ENCODE data around the gene ENTPD1.

ENTPD1 gene

DNA sequence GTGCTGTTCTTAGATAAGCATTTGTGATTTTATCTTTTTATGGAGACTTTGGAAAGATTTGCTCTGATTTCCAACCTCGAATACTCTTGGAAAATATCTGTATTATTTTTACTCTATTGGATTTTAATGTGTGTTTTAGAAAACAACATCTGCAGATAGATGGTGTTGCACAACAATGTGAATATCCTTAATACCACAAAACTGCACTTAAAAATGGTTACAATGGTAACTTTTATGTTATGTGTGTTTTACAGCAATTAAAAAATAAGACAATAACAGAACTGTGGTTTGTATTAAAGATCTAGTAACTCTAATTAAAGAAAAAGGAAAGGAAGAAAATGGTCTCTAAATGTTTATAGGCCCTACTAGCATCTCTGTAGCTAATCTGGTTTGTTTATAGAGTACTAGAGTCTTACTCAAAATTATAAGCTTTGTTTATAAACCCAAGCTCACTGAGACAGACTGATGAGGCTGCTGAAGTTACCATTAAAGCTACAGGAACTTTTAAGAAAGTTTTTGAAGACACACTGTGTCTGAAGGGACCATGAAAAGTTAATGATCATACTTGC is 77.2 kb downstream of the ENTPD1 start:
- no peak for DNase-seq

- DNase-seq, result no peak
These were observed 78.4 kb downstream of the ENTPD1 start for GRCh38 chr10:95834406-95834805.

DNA sequence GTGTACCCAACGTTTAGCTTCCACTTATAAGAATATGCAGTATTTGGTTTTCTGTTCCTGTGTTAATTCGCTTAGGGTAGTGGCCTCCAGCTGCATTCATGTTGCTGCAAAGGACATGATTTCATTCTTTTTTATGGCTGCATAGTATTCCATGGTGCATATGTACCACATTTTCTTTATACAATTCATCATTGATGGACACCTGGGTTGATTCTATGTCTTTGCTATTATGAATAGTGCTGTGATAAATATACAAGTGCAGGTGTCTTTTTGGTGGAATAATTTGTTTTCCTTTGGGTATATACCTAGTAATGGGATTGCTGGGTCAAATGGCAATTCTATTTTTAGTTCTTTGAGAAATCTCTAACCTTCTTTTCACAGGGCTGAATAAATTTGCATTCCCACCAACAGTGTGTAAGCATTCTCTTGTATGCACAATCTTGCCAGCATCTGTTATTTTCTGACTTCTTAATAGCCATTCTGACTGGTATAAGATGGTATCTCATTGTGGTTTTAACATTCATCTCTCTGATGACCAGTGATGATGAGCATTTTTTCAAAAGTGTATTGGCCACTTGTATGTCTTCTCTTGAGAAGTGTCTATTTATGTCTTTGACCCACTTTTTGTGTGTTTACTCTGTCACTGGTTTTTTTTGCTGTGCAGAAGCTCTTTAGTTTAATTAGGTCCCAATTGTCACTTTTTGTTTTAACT is 79.3 kb downstream of the ENTPD1 start:
- DNase-seq, result no peak

- DNase-seq, result no peak
These were observed 79.9 kb downstream of the ENTPD1 start for GRCh38 chr10:95835911-95836310.

DNA sequence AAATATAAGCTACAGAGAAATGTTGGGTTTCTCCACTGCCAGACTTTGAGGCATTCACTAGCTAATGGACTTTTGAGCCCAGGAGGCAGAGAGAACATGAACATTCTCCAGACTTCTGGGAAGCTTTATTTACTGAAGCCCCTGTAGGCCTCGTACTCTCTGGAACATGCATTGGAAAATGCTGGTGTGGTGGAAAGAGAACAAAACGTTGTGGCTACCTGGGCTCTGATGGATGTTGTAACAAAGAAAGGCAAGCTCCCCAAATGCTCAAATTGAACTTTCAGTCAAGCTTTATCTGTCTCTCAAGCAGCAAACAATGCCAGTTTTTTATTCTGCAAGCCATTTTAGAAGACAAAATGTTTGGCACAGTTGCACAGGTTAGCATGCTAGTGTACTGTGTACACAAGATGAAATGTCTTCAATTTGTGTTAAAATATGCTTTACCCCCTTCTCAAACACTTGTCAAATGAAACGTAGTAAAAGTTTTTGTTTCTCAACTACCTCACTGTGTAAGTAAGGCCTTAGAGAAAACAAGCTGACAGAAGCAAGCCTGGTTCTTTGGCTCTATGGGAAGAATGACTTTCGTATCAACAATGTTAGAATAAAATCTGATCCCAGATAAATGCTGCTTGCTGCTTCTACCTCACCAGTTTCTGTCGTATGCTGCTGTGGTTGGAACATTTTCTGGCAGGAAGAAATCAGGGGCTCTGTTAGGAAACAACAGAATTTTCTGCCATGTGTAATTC is 80.8 kb downstream of the ENTPD1 start:
- DNase-seq, result no peak

GRCh38 chr10:95837356-95837776 is 81.4 kb downstream of the ENTPD1 start:
- no peak for DNase-seq

- DNase-seq, result no peak
These were observed 81.8 kb downstream of the ENTPD1 start for GRCh38 chr10:95837783-95838182.

DNA sequence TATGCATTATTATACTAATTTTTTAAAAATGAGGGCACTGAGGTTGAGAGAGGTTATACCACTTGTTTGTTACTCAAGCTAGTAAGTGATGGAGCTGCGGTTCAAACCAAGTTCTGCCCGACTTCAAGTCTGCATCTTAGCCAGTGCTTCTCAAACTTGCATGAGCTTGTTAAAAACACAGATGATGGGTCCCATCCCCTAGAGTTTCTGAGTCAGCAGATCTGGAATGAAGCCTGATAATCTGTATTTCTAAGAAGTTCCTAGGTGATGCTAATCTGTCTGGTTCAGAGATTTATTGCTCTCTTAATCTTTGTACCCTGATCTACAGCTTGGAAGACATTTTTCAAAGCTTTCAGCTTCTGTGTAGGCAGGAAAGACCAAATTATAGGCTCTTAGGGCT is 84.2 kb downstream of the ENTPD1 start:
- no peak for DNase-seq

DNA sequence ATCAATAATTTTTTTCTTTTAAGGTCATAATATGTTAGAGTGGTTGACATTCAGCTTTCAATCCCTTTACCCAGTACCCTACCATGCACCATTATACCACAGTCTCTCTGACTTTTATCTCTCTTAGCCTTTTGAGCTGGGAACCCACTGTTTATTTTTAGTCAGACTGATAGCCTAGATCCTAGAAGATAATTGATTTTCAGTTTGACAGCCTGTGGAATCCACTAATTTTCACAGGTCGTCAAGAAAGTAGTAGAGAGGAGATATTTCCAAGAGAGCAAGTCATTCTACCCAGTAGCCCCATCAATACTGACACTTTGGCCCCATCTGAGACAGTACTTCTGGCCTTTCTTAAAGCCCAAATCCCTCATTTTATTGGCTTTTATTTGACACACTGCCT is 84.7 kb downstream of the ENTPD1 start:
- no peak for DNase-seq

GRCh38 chr10:95841661-95842498 is 85.9 kb downstream of the ENTPD1 start:
- DNase-seq, result peak; percentile 63

GRCh38 chr10:95845411-95845810 is 89.4 kb downstream of the ENTPD1 start:
- no peak for DNase-seq

- DNase-seq, result no peak
These were observed 91.0 kb downstream of the ENTPD1 start for GRCh38 chr10:95847007-95847406.

- DNase-seq, result no peak
These were observed 92.9 kb downstream of the ENTPD1 start for GRCh38 chr10:95848841-95849240.

DNA sequence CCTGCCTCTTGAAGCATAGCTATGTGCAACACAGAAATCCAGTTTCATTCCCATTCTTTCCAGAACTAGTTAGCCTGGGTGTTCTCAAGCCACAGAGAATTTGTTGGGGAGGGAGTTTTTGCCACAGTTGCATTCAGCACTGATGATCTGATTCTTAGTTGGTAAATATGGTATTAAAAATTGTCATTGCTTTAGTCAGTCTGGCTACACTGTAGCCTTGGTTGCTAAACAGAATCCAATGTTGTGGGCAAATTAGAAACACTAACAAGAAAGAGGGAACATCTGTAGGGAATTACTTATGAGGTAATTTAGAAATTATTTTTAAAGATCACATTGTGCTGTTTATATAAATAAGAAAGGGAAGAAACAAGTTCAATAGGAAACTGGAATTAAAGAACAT is 94.8 kb downstream of the ENTPD1 start:
- DNase-seq, result no peak

GRCh38 chr10:95860166-95860940 is 104.4 kb downstream of the ENTPD1 start:
- DNase-seq, result peak; percentile 66

- DNase-seq, result peak; percentile 89
These were observed 105.4 kb downstream of the ENTPD1 start for GRCh38 chr10:95861386-95861785.

- peak; percentile 72 for DNase-seq
These were observed 109.2 kb downstream of the ENTPD1 start for GRCh38 chr10:95864906-95865813.

- DNase-seq, result no peak
These were observed 110.0 kb downstream of the ENTPD1 start for GRCh38 chr10:95865814-95866466.

GRCh38 chr10:95866467-95866842 is 110.5 kb downstream of the ENTPD1 start:
- DNase-seq, result no peak

GRCh38 chr10:95867866-95868265 is 111.9 kb downstream of the ENTPD1 start:
- no peak for DNase-seq

All from RPMI8226 (cell line).